ENCODE measurements around the gene ATP13A3. TPM values are rescaled to one million over a fixed set of nuclear protein-coding genes. Genes with fewer than 3 reads are reported as not detected.

Gene ATP13A3
- total and polyA plus RNA-seq, 9 of the 15 experiments (the other 6 are each of a cell fraction or from before 2014, with no cell fraction given), result 16.6 to 135 (median 86.6) TPM

GRCh38 chr3:194526164-194526563 is 39.4 kb upstream of the ATP13A3 start:
- Histone ChIP-seq H4K20me1 (replicated peaks; ENCODE audit: control insufficient read depth, insufficient read depth, low read length) (no peaks in the 10 kb centered on the region), H3K27ac (ENCODE audit: extremely low read depth, low read depth, low read length) (no peak overlapping the region), H3K27me3 (ENCODE audit: control insufficient read depth in 2 of 2, insufficient read depth in 2 of 2, low read length in 2 of 2) (no peaks in the 10 kb centered on the region), H3K4me3 (no peak overlapping the region), H3K9me3 (replicated peaks; ENCODE audit: control insufficient read depth, insufficient read depth, low read depth, low read length) (no peaks in the 10 kb centered on the region), H3K79me2 (ENCODE audit: control insufficient read depth, insufficient read depth, low read length) (no peaks in the 10 kb centered on the region), H3K4me1 (replicated peaks in 1 of 2; ENCODE audit: control insufficient read depth in 2 of 2, insufficient read depth in 2 of 2, low read length in 2 of 2) (peaks cover 0 to 2% of the 10 kb centered on the region in 2 experiments; a peak in 3 of 5 replicates), H3K4me2 (ENCODE audit: insufficient read depth, low read length) (no peak overlapping the region), H2AFZ (ENCODE audit: low read depth, low read length) (no peak overlapping the region), H3K9me1 (ENCODE audit: control insufficient read depth, insufficient read depth, low read length) (no peaks in the 10 kb centered on the region), H3K36me3 (ENCODE audit: control insufficient read depth, insufficient read depth, low read length) (no peaks in the 10 kb centered on the region), H3K9ac (ENCODE audit: insufficient read depth in 1 of 2, low read depth in 2 of 2, low read length in 2 of 2) (no peak overlapping the region)
- no peak for DNase-seq (ENCODE audit: extremely low read depth in 1 of 4, low spot score in 3 of 4)
- POLR2A ChIA-PET, result no interaction called here
- no peak for TF ChIP-seq TEAD4 (IDR thresholded peaks at IDR 0.05; ENCODE audit: low read length)
- TF ChIP-seq TEAD4 (CRISPR knock-in tag; IDR thresholded peaks at IDR 0.05; ENCODE audit: borderline replicate concordance), result no peak
- TF ChIP-seq BRD4 (IDR thresholded peaks at IDR 0.05), result no peak
- no peak for TF ChIP-seq ATF1 (CRISPR knock-in tag; IDR thresholded peaks at IDR 0.05)
- no peak for TF ChIP-seq ATF1 (tag; IDR thresholded peaks at IDR 0.05)
- no peak for ATAC-seq
- in situ Hi-C loops (cut with MboI) (no loop called here), intact Hi-C loops (cut with micrococcal nuclease) (no loop called here)
- FAIRE-seq, result no peak
- BruUV-seq (replicated peaks), result no TSS peak
- WGBS (ENCODE audit: insufficient coverage, low coverage, missing lambda C conversion rate), result 58% methylated on average over 4 of the region's 4 CpGs
- CTCF ChIA-PET (ENCODE audit: low intra/inter-chr PET ratio), result no interaction called here

GRCh38 chr3:194522579-194523046 is 35.8 kb upstream of the ATP13A3 start:
- no peak for FAIRE-seq
- Histone ChIP-seq H3K36me3 (ENCODE audit: control insufficient read depth, insufficient read depth, low read length) (no peaks in the 10 kb centered on the region), H3K9ac (ENCODE audit: insufficient read depth in 1 of 2, low read depth in 2 of 2, low read length in 2 of 2) (no peak overlapping the region), H2AFZ (ENCODE audit: low read depth, low read length) (no peak overlapping the region), H3K4me1 (replicated peaks in 1 of 2; ENCODE audit: control insufficient read depth in 2 of 2, insufficient read depth in 2 of 2, low read length in 2 of 2) (peaks cover 0 to 11% of the 10 kb centered on the region in 2 experiments; a peak in 4 of 5 replicates), H3K27ac (ENCODE audit: extremely low read depth, low read depth, low read length) (no peak overlapping the region), H3K4me2 (ENCODE audit: insufficient read depth, low read length) (no peak overlapping the region), H3K79me2 (ENCODE audit: control insufficient read depth, insufficient read depth, low read length) (no peaks in the 10 kb centered on the region), H4K20me1 (replicated peaks; ENCODE audit: control insufficient read depth, insufficient read depth, low read length) (no peaks in the 10 kb centered on the region), H3K9me1 (ENCODE audit: control insufficient read depth, insufficient read depth, low read length) (no peaks in the 10 kb centered on the region), H3K9me3 (replicated peaks; ENCODE audit: control insufficient read depth, insufficient read depth, low read depth, low read length) (no peaks in the 10 kb centered on the region), H3K4me3 (no peak overlapping the region), H3K27me3 (ENCODE audit: control insufficient read depth in 2 of 2, insufficient read depth in 2 of 2, low read length in 2 of 2) (no peaks in the 10 kb centered on the region)
- in situ Hi-C loops (cut with MboI), result no loop called here
- DNase-seq (ENCODE audit: extremely low read depth in 1 of 4, low spot score in 3 of 4), result no peak
- ChIA-PET CTCF (ENCODE audit: low intra/inter-chr PET ratio) (interaction anchor here (0.7 kb wide), 1 partner anchor 10 kb away, joined by 3 read pairs; no protein-coding TSS in a partner anchor), POLR2A (interaction anchor here (0.8 kb wide), 1 partner anchor 50 kb away, joined by 4 read pairs; no protein-coding TSS in a partner anchor)
- no peak for ATAC-seq
- TF ChIP-seq ZNF512 (tag; IDR thresholded peaks at IDR 0.05) (no peak), ZC3H4 (CRISPR knock-in tag; IDR thresholded peaks at IDR 0.05; ENCODE audit: borderline replicate concordance) (no peak), TRIM24 (IDR thresholded peaks at IDR 0.05) (no peak), TEAD1 (CRISPR knock-in tag; IDR thresholded peaks at IDR 0.05) (no peak), CBX1 (IDR thresholded peaks at IDR 0.05; ENCODE audit: low read depth) (no peak)
- WGBS (ENCODE audit: insufficient coverage, low coverage, missing lambda C conversion rate), result 64% methylated on average over 4 of the region's 4 CpGs
- intact Hi-C loops (cut with micrococcal nuclease), result loop anchor here (5.0 kb wide), 1 partner anchor 35 kb away; the partner anchor contains the start of gene ATP13A3
- no TSS peak for BruUV-seq (replicated peaks)
